T-helper 2 cell treated with Interferon-gamma antibody and Interleukin-4, amounts not matched to agents 5 μg/mL and 100 μg/mL, for 36 hours (primary cell): ENCODE data around the gene ARHGAP24.
"Not testable (repeated sequence)": the region's sequence is repeated elsewhere in the genome, so short reads cannot be mapped to it uniquely, and the experiment has no call there.

Source experiments
- DNase-seq: peaks from one replicate; pipeline ENCODE4 v3.0.0; 2021; ENCODE audit warnings: low spot score
- H3K27ac Mint-ChIP-seq: one replicate; pipeline ENCODE4 v1.8.0; 2021; ENCODE audit warnings: mild to moderate bottlenecking, mixed read lengths
- H3K27me3 Mint-ChIP-seq: one replicate; pipeline ENCODE4 v1.8.0; 2021; ENCODE audit warnings: low read depth, mixed read lengths
- H3K36me3 Mint-ChIP-seq: one replicate; pipeline ENCODE4 v1.8.0; 2021; ENCODE audit warnings: low read depth, mixed read lengths
- H3K4me1 Mint-ChIP-seq: one replicate; pipeline ENCODE4 v1.8.0; 2021; ENCODE audit warnings: low read depth, mixed read lengths
- H3K4me3 Mint-ChIP-seq: one replicate; pipeline ENCODE4 v1.8.0; 2022; ENCODE audit warnings: mild to moderate bottlenecking, moderate library complexity, mixed read lengths
- H3K9me3 Mint-ChIP-seq: one replicate; pipeline ENCODE4 v1.8.0; 2021; ENCODE audit warnings: mixed read lengths

Gene ARHGAP24

DNA sequence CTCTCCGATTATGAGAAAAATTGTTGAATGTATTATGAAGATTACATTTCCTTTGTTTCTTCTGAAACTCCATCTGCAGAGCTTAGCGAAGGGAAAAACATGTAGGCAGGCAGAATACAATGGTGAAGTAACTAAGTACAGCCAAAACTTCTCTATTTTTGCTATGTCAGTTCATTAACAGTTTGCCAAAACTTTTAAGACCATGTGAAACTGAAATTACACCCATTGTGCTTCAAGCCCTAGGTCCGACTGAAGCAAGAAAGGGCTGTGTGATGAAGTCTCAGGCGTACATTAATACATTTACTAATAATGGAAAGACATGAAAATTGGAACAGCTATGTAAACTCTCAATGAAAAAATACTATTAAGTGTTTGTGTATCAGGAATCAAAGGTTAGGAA is 486.9 kb downstream of the ARHGAP24 start:
- Mint-ChIP-seq H3K9me3 (no peaks in the 10 kb centered on the region), H3K36me3 (no peaks in the 10 kb centered on the region), H3K27ac (no peak overlapping the region), H3K4me1 (no peaks in the 10 kb centered on the region), H3K27me3 (no peaks in the 10 kb centered on the region), H3K4me3 (no peak overlapping the region)
- DNase-seq: no peak

DNA sequence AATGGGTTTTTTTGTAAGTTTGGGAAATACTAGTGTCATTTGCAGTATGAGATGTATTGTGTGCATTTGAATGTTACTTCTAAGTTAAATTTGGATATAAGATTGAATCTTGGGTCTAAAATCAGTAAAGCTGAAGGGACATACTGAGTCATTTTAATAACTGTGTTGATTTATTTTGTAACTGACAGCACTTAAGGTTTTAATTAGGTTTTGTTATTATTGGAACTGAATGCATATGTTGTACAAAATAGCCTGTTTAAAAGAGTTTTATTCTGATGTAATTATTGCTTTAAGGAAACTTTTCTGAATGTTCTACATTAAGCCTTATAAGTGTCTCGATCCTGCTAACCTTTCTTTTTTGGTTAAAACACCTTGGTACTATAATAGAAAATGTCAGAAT is 488.3 kb downstream of the ARHGAP24 start:
- no peaks in the 10 kb centered on the region for H3K27me3 Mint-ChIP-seq
- no peak for DNase-seq
- no peaks in the 10 kb centered on the region for H3K36me3 Mint-ChIP-seq
- H3K27ac Mint-ChIP-seq: no peak overlapping the region
- H3K4me1 Mint-ChIP-seq: no peaks in the 10 kb centered on the region
- H3K4me3 Mint-ChIP-seq: no peak overlapping the region
- H3K9me3 Mint-ChIP-seq: no peaks in the 10 kb centered on the region

DNA sequence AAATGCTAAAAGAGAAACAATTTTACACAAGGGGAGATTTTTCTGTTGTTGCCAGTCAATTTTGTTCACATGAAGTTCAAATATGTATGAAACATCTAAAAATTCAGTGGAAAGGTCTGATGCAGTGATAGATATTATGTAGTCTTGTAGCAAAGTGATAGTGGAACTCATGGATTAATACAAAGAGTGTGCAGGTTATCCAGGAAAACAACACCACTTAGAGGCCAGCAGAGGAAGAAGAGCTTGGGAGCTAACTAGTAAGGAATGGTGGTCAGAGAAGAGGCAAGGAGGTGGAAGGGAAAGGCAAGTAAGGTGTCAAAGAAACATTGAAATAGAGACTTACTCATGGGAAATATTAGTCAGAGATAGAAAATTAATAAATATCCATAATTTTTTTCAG is 489.3 kb downstream of the ARHGAP24 start:
- H3K36me3 Mint-ChIP-seq: no peaks in the 10 kb centered on the region
- H3K27ac Mint-ChIP-seq: no peak overlapping the region
- DNase-seq: no peak
- no peaks in the 10 kb centered on the region for H3K9me3 Mint-ChIP-seq
- no peak overlapping the region for H3K4me3 Mint-ChIP-seq
- H3K27me3 Mint-ChIP-seq: no peaks in the 10 kb centered on the region
- no peaks in the 10 kb centered on the region for H3K4me1 Mint-ChIP-seq

DNA sequence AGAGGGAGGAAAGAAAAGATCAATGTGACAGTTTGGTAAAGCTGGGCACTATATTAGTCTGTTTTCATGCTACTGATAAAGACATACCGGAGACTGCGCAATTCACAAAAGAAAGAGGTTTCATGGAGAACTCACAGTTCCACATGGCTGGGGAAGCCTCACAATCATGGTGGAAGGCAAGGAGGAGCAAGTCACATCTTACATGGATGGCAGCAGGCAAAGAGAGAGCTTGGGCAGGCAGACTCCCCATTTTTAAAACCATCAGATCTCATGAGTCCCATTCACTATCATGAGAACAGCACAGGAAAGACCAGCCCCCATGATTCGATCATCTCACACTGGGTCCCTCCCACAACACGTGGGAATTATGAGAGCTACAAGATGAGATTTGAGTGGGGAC is 490.1 kb downstream of the ARHGAP24 start:
- not testable (repeated sequence) for H3K27me3 Mint-ChIP-seq, H3K4me1 Mint-ChIP-seq, H3K4me3 Mint-ChIP-seq, H3K9me3 Mint-ChIP-seq, H3K27ac Mint-ChIP-seq, H3K36me3 Mint-ChIP-seq, DNase-seq

DNA sequence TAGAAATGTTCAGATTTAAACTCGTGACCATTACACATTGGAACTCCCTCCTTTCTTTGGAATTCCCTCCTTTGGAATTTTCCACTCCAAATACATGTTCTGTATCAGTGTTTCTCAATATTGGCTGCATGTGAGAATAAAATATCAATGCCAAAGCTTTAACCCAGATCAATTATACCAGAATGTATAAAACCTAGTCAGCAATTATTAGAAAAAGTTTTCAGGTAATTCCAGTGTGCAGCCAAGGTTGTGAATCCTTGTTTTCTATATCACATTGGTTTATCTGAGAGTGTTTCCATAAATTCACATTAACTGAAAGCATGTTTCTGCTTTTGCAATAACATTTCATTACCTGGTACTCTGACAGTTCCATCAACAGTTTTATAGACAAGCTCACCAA is 490.6 kb downstream of the ARHGAP24 start:
- Mint-ChIP-seq H3K27me3 (no peaks in the 10 kb centered on the region), H3K36me3 (no peaks in the 10 kb centered on the region), H3K9me3 (no peaks in the 10 kb centered on the region), H3K4me3 (no peak overlapping the region), H3K27ac (no peak overlapping the region), H3K4me1 (no peaks in the 10 kb centered on the region)
- DNase-seq: no peak

DNA sequence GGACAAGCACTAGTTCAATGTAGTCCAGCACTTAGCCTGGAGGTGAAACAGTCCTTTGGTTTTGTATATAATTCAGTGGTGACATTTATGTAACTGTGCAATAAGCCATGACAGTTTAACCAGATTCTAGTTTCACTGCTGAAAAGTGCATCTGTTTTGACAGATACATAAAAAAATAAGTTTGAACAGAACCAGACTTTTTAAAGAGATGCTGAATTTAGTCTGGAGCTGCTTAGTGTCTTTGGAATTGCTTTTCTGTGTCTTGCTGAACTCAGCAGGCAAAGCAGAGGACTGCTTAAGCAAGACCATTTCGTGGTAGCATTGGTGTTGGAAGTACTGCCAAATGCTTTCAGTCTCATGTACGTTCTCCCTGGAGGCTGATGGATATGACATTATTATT is 491.4 kb downstream of the ARHGAP24 start:
- no peak overlapping the region for H3K27ac Mint-ChIP-seq
- no peaks in the 10 kb centered on the region for H3K27me3 Mint-ChIP-seq
- H3K36me3 Mint-ChIP-seq: no peaks in the 10 kb centered on the region
- no peaks in the 10 kb centered on the region for H3K9me3 Mint-ChIP-seq
- no peaks in the 10 kb centered on the region for H3K4me1 Mint-ChIP-seq
- no peak overlapping the region for H3K4me3 Mint-ChIP-seq
- DNase-seq: no peak

DNA sequence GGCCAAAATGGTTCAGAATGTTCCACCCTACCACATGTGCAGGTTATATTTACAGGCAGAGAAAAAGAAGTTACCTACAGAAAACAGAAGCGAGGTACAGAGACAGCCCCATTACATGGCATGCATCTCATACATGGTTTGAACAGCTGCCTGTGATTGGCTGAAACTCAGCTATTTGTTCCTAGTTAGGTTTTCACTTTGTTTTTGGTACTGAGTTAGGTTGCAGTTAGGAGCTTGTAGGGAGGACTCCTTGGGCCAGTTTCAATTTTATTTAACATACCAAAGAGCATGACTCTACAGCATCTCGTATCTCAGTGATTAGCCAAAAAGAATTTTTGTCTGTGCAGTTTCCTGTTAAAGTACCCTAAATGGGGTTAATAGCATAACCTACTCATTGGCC is 492.9 kb downstream of the ARHGAP24 start:
- Mint-ChIP-seq H3K4me1 (no peaks in the 10 kb centered on the region), H3K27me3 (no peaks in the 10 kb centered on the region), H3K27ac (no peak overlapping the region), H3K36me3 (no peaks in the 10 kb centered on the region), H3K9me3 (no peaks in the 10 kb centered on the region), H3K4me3 (no peak overlapping the region)
- no peak for DNase-seq

DNA sequence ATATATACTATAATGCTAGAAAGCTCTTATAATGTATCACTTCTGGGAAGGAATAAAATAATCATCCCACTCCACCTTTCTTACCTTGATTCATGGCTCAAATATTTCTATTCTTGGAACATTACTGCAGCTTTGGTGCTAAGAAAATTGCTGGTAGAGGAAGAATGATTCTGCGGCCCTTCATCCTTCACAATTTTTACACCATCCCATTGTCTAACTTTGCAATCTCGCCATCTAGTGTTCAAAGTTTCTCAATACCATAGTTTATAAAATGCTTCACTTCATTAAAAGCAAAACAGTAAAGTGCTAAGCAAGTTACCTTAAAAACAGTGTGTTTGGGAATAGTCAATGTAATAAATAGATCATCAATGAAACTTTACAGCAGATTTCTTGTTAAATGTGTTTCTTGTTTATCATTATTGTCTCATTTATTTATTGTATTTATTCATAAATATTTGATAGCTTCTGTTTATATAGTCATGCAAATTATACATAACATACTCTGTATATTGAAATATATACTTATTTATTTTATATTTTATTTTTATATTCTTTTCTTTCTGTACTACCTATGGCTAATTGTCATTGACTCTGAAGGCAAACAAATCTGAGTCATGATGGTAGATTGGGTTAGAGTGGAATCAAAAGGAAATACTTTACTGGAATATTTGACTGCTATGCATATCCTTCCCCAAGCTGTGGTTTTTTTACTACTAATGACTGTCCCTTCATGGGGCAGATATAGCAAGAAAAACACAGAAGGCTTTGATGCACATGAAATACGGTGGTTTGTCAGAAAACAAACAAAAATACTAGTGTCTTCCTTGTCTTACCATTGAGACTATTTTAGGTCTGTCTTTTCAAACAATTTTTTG is 494.2 kb downstream of the ARHGAP24 start:
- DNase-seq: no peak
- no peaks in the 10 kb centered on the region for H3K4me1 Mint-ChIP-seq
- no peaks in the 10 kb centered on the region for H3K36me3 Mint-ChIP-seq
- no peak overlapping the region for H3K4me3 Mint-ChIP-seq
- H3K27me3 Mint-ChIP-seq: no peaks in the 10 kb centered on the region
- no peak overlapping the region for H3K27ac Mint-ChIP-seq
- no peaks in the 10 kb centered on the region for H3K9me3 Mint-ChIP-seq

DNA sequence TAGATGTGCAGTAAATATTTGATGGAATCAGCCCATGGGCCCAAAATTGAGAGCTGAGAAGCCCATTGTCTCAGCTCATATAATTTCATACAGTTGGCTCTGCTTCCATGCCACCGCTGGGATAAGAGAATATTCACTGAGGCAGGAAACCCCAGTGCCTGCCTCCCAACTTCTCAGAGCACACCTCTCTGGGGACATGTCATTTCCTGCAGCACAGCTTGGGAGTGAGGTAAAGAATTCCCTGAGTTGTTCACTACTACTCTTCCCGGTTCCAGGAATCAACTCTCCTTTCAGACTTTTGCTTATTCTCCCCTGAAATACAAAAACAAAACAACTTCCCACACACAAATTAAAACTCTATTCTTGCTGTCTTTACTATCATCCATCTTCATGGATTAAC is 495.6 kb downstream of the ARHGAP24 start:
- no peak overlapping the region for H3K4me3 Mint-ChIP-seq
- H3K9me3 Mint-ChIP-seq: no peaks in the 10 kb centered on the region
- no peak overlapping the region for H3K27ac Mint-ChIP-seq
- no peaks in the 10 kb centered on the region for H3K36me3 Mint-ChIP-seq
- H3K4me1 Mint-ChIP-seq: no peaks in the 10 kb centered on the region
- H3K27me3 Mint-ChIP-seq: no peaks in the 10 kb centered on the region
- no peak for DNase-seq

DNA sequence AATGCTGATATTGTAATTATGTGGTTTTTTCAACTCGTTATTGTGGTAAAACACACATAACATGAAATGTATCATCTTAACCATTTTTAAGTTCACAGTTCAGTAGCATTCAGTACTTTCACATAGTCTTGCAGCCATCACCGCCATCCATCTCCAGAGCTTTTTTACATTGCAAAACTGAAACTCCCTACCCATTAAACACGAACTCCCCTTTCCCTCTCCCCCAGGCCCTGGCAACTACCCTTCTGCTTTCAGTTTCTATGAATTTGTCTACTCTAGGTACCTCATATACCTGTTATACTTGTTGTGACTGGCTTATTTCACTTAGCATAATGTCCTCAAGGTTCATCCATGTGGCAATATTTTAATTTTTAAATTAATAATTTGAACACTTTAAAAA is 504.3 kb downstream of the ARHGAP24 start:
- no peak overlapping the region for H3K27ac Mint-ChIP-seq

DNA sequence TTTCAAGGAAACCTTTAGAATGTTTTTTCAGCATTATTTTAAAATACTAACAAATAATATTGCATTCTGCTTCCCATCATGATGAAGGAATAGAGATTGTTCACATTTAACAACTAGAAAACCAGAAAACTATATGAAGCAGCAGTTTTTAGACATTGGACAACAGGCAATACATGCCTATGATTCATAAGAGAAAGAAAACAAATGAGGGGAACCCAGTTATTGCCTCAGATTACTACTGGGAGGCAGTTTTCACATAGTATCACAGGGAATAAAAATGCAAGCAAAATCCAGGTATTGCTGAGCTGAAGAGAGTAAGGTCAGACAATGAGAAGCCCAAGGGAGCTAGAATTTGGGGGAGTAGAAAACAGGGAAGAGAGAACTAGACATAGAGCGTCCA is 511.3 kb downstream of the ARHGAP24 start:
- no peak for DNase-seq
- no peaks in the 10 kb centered on the region for H3K4me1 Mint-ChIP-seq
- H3K36me3 Mint-ChIP-seq: no peaks in the 10 kb centered on the region
- H3K9me3 Mint-ChIP-seq: no peaks in the 10 kb centered on the region
- no peak overlapping the region for H3K27ac Mint-ChIP-seq
- H3K4me3 Mint-ChIP-seq: no peak overlapping the region
- H3K27me3 Mint-ChIP-seq: no peaks in the 10 kb centered on the region

More for the DNA sequence above, 504.3 kb downstream of the ARHGAP24 start:
- no peak for DNase-seq
- H3K36me3 Mint-ChIP-seq: no peaks in the 10 kb centered on the region
- H3K9me3 Mint-ChIP-seq: no peaks in the 10 kb centered on the region
- no peak overlapping the region for H3K4me3 Mint-ChIP-seq
- H3K4me1 Mint-ChIP-seq: no peaks in the 10 kb centered on the region
- H3K27me3 Mint-ChIP-seq: no peaks in the 10 kb centered on the region

DNA sequence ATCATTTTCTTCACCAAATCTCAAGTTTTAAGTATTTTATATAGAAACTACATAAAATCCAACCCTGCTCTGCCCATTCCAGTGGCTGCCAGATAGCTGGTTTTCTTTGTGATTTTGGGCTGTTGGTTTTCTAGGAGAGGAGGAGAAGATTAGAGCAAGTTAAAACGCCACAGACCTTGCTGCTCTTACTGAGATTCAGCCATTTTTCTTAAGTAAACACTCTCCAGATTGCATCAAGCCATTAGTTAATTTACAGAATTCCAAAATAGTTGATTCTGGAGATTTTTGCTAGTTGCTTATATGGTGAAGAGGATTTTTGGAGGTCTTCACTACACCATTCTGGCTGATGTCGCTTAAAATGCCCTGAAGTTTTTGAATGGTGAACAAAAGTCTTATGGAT is 518.7 kb downstream of the ARHGAP24 start:
- Mint-ChIP-seq H3K9me3 (no peaks in the 10 kb centered on the region), H3K27me3 (no peaks in the 10 kb centered on the region), H3K4me3 (no peak overlapping the region), H3K27ac (no peak overlapping the region), H3K4me1 (no peaks in the 10 kb centered on the region), H3K36me3 (no peaks in the 10 kb centered on the region)
- DNase-seq: no peak

DNA sequence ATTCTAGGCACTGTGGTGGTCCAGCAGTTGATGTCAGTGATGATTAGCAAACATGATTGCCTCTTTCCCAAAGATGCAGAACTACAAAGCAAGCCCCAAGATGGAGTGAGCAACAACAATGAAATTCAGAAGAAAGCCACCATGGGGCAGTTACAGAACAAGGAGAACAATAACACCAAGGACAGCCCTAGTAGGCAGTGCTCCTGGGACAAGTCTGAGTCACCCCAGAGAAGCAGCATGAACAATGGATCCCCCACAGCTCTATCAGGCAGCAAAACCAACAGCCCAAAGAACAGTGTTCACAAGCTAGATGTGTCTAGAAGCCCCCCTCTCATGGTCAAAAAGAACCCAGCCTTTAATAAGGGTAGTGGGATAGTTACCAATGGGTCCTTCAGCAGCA is 519.6 kb downstream of the ARHGAP24 start:
- no peak overlapping the region for H3K4me3 Mint-ChIP-seq
- no peak for DNase-seq
- H3K27ac Mint-ChIP-seq: no peak overlapping the region
- no peaks in the 10 kb centered on the region for H3K27me3 Mint-ChIP-seq
- H3K36me3 Mint-ChIP-seq: no peaks in the 10 kb centered on the region
- no peaks in the 10 kb centered on the region for H3K9me3 Mint-ChIP-seq
- no peaks in the 10 kb centered on the region for H3K4me1 Mint-ChIP-seq

DNA sequence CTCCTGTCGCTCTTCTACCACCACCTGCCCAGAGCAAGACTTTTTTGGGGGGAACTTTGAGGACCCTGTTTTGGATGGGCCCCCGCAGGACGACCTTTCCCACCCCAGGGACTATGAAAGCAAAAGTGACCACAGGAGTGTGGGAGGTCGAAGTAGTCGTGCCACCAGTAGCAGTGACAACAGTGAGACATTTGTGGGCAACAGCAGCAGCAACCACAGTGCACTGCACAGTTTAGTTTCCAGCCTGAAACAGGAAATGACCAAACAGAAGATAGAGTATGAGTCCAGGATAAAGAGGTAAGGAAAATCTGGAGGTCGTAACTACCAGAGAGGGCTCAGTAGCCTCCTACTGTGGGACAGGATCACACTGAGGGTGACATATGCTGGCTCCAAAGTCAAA is 520.4 kb downstream of the ARHGAP24 start:
- Mint-ChIP-seq H3K27me3 (no peaks in the 10 kb centered on the region), H3K4me1 (no peaks in the 10 kb centered on the region), H3K9me3 (no peaks in the 10 kb centered on the region), H3K27ac (no peak overlapping the region), H3K36me3 (no peaks in the 10 kb centered on the region), H3K4me3 (no peak overlapping the region)
- no peak for DNase-seq

DNA sequence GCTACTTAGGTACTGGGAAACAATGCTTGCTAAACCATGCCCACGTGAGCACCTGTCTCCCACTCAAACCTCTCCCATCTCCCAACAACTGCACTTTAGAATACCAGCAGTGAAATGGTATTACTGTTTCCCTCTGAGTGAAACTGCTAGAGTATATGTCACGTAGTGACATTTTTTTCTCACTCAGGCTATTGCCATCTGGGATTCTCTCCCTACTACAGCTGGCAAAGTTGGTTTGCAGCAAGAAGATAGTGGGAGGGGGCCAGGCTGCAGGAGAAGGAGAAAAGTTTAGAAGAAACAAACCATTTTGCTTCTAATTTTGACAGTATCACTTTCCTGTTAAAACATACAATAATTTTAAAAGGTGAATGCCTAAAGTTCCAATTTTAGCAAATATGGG is 526.6 kb downstream of the ARHGAP24 start:
- H3K4me3 Mint-ChIP-seq: no peak overlapping the region
- H3K27ac Mint-ChIP-seq: no peak overlapping the region
- H3K36me3 Mint-ChIP-seq: no peaks in the 10 kb centered on the region
- H3K27me3 Mint-ChIP-seq: no peaks in the 10 kb centered on the region
- no peaks in the 10 kb centered on the region for H3K9me3 Mint-ChIP-seq
- no peaks in the 10 kb centered on the region for H3K4me1 Mint-ChIP-seq
- DNase-seq: no peak
